ENCODE results near the gene PLIN5.

- TF ChIP-seq EZH2 (optimal IDR thresholded peaks at IDR 0.05; ENCODE audit: low read depth, low read length) (no peak), EZH2phosphoT487 (IDR thresholded peaks at IDR 0.05; ENCODE audit: low read length) (no peak)
- TF ChIP-seq, protein P1, sequence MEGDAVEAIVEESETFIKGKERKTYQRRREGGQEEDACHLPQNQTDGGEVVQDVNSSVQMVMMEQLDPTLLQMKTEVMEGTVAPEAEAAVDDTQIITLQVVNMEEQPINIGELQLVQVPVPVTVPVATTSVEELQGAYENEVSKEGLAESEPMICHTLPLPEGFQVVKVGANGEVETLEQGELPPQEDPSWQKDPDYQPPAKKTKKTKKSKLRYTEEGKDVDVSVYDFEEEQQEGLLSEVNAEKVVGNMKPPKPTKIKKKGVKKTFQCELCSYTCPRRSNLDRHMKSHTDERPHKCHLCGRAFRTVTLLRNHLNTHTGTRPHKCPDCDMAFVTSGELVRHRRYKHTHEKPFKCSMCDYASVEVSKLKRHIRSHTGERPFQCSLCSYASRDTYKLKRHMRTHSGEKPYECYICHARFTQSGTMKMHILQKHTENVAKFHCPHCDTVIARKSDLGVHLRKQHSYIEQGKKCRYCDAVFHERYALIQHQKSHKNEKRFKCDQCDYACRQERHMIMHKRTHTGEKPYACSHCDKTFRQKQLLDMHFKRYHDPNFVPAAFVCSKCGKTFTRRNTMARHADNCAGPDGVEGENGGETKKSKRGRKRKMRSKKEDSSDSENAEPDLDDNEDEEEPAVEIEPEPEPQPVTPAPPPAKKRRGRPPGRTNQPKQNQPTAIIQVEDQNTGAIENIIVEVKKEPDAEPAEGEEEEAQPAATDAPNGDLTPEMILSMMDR (IDR thresholded peaks at IDR 0.05; ENCODE audit: low read length) = no peak
Measured at GRCh38 chr19:4498694-4499093, 36.3 kb downstream of the PLIN5 start.
